ENCODE measurements around the gene YY1. TPM values are rescaled to one million over a fixed set of nuclear protein-coding genes. Genes with fewer than 3 reads are reported as not detected.

Gene YY1
- total RNA-seq, 4 donors from 2014 or later = 43.7 to 51.8 (median 48.5) TPM

DNA sequence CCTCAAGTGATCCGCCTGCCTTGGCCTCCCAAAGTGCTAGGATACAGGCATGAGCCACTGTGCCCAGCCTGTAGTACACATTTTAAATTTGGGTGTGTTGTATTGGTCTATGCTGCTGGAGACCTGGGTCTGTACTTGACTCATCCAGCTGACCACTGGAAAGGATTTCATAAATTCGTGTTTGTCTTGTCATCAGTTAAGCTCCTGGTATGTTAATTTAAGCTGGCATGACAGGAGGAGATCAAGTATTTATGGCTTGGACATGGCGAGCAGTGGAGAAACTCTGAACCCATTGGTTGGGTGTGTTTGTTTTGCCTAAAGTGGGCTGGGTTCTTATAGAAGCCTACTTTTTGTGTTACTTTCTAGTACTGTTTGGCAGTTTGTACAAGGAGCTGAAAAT lies 24.2 kb downstream of the YY1 start:
- TF ChIP-seq, protein P1, sequence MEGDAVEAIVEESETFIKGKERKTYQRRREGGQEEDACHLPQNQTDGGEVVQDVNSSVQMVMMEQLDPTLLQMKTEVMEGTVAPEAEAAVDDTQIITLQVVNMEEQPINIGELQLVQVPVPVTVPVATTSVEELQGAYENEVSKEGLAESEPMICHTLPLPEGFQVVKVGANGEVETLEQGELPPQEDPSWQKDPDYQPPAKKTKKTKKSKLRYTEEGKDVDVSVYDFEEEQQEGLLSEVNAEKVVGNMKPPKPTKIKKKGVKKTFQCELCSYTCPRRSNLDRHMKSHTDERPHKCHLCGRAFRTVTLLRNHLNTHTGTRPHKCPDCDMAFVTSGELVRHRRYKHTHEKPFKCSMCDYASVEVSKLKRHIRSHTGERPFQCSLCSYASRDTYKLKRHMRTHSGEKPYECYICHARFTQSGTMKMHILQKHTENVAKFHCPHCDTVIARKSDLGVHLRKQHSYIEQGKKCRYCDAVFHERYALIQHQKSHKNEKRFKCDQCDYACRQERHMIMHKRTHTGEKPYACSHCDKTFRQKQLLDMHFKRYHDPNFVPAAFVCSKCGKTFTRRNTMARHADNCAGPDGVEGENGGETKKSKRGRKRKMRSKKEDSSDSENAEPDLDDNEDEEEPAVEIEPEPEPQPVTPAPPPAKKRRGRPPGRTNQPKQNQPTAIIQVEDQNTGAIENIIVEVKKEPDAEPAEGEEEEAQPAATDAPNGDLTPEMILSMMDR (IDR thresholded peaks at IDR 0.05; ENCODE audit: low read depth) = no peak

DNA sequence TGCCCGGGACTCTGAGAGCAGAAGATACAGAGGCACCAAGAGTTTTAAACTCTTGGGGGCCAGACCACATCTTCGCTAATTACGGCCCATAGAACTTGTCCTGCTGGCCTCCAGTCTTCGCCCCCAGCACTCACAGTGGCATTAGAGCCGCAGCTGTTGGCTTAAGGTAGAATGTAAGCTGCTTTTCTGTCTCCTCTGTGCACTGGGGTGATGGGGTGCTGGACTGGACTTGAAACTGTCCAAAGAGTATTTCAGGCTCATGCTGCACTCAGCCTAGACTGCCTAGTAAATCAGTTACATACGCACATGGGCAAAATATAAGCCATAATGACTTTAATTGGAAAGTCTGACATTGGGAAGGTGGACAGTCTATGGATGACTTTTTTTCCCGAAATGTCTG lies 29.0 kb downstream of the YY1 start:
- TF ChIP-seq, protein P1 (IDR thresholded peaks at IDR 0.05; ENCODE audit: low read depth) = no peak

DNA sequence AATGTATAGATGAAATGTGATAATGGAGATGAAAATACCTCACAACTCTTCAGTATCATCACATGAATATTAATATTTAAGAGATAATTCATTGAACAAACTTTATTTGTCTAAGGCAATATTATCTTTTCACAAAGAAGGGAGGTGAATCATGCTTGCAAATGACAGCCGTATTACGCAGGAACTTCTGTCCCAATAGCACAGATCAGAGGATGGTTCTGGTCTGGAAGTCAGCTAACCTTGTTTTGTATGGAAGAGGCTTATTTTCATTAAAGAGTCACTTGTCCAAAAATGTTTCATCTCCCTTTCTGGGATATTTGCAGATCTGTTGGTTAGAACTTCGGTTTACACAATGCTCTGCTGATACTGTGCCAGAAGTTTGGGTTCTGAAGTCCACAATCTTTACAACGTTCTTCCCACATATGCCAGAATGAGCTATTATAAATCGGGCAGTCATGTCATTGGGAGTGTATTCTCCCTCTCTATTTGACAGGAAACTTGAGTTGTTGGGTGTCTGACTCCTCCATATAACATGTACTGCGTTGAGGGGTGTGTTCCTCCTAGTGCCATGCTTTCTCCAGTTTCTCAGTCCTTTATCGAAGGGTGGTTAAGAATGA lies 29.8 kb downstream of the YY1 start:
- TF ChIP-seq, protein P1 (IDR thresholded peaks at IDR 0.05; ENCODE audit: low read depth) = no peak

DNA sequence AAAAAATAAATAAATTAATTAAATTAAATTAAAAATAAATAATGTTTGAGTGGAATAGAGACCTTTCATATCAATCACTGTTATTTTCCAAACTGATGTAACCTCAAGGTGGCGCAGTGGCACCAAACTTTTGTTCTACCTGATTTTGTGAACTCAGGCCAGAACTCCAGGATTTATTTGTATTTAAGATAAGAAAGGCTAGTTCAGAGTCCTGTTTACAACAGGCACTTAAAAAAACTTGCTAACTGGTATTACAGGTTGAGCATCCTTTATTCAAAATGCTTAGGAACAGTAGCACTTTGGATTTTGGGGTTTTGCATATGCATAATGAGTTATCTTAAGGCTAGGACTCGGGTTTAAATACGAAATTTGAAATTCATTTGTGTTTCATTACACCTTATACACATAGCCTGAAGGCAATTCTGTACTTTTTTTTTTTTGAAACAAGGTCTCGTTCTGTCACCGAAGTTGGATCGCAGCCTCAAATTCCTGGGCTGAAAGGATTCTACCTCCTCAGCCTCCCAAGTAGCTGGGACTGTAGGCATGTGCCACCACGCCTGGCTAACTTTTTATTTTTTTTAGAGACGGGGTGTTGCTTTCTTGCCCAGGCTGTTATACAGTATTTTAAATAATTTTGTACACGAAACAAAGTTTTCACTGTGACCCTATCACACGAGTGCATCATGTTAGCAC lies 32.4 kb downstream of the YY1 start:
- TF ChIP-seq, protein P1 (IDR thresholded peaks at IDR 0.05; ENCODE audit: low read depth) = no peak

DNA sequence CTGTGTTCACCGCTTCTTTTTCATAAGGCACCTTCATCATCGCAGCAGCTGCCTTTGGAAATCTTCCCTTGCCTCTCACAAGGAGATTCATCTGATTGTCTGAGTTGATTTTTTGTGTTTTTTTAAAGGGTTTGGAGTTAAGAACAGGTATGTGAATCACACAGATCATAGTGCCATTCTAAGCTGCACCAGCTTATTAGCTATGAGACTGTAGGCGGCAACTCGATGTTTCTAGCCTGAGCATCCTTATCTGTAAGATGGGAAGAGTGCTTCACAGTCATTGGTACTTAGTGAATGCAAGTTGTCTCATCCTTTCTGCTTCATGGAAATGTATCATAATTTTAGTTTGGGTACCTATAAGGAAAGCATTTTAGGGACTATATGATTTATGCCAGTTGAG lies 35.3 kb downstream of the YY1 start:
- TF ChIP-seq, protein P1 (IDR thresholded peaks at IDR 0.05; ENCODE audit: low read depth) = no peak

DNA sequence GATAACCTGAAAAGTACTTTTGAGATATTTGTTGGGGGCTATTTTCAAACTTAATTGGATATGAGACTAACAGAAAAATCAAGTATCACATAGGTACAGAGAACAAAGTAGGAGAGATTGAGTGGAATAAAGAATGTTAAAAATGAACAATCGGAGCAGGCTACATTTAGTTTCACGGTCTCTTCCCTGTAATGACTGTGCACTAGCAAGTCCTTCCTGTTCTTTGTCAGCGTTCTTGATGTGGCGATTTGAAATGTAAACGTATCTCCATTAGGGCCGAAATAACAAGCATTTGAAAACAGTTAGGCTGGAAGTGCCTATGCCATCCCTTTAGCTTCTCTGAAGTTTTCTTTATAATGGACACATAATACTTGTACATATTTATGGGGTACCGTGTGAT lies 36.3 kb downstream of the YY1 start:
- TF ChIP-seq, protein P1 (IDR thresholded peaks at IDR 0.05; ENCODE audit: low read depth) = no peak

DNA sequence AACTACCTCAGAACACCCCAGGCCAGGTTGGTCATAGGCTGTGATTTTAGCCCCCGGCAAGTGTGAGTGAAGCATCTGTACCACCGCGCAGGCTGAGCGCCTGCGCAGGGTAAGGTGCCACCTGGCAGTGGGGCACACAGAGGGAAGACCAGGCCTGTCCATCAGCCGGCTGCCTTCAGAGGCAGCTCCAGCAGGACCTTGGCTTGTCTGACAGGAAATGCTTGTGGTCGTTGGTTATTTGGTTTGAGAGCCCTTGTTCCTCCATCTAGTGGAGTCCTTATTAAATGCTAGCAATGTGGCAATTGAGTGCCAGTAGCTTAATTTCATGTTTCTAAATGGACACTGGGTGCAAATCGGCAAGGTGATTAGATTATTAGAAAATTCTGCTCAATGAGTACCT lies 39.8 kb downstream of the YY1 start:
- TF ChIP-seq, protein P1 (IDR thresholded peaks at IDR 0.05; ENCODE audit: low read depth) = no peak

Measured in subcutaneous adipose tissue (tissue), 4 donors.